DOHH2 (cell line): Measurements from ENCODE around the gene AKAP13.
A peak's percentile ranks its signal among the peaks of the same experiment; 100 is the strongest.

Source experiments
- H3F3A ChIP-seq: fragments of 200-600 bp; sonication (generic), shearing (Covaris generic); 2 replicates; pipeline ENCODE4 v1.6.0; 2016; ENCODE audit warnings: antibody characterized with exemption, mild to moderate bottlenecking; ENCODE audit not compliant: control insufficient read depth, insufficient read depth
- H3K27ac ChIP-seq: fragments of 200-600 bp; sonication (generic); 2 replicates; pipeline ENCODE4 v1.5.1; 2014; ENCODE audit warnings: low read depth, mild to moderate bottlenecking, low read length, moderate library complexity
- H3K27me3 ChIP-seq: fragments of 200-600 bp; sonication (generic); 2 replicates; pipeline ENCODE4 v1.6.1; 2014; ENCODE audit warnings: mild to moderate bottlenecking, low read length, mixed read lengths; ENCODE audit not compliant: control insufficient read depth
- H3K36me3 ChIP-seq: fragments of 200-600 bp; sonication (generic); 2 replicates; pipeline ENCODE4 v1.6.1; 2014; ENCODE audit warnings: mild to moderate bottlenecking, low read length, moderate library complexity, mixed read lengths; ENCODE audit not compliant: control insufficient read depth
- H3K4me1 ChIP-seq: fragments of 200-600 bp; sonication (generic); 2 replicates; pipeline ENCODE4 v1.6.1; 2014; ENCODE audit warnings: mild to moderate bottlenecking, low read length, mixed read lengths; ENCODE audit not compliant: control insufficient read depth
- H3K4me2 ChIP-seq: fragments of 200-600 bp; sonication (generic); 2 replicates; pipeline ENCODE4 v1.6.0; 2014; ENCODE audit warnings: mild to moderate bottlenecking, low read length, moderate library complexity
- H3K4me3 ChIP-seq: fragments of 200-600 bp; sonication (generic); 2 replicates; pipeline ENCODE4 v1.5.1; 2014; ENCODE audit warnings: mild to moderate bottlenecking, low read length, mixed read lengths
- H3K79me2 ChIP-seq: fragments of 200-600 bp; sonication (generic); 2 replicates; pipeline ENCODE4 v1.6.1; 2014; ENCODE audit warnings: mild to moderate bottlenecking, low read length, mixed read lengths; ENCODE audit not compliant: control insufficient read depth
- H3K9me2 ChIP-seq: fragments of 200-600 bp; sonication (generic); replicated peaks from 2 replicates; pipeline ENCODE4 v1.6.1; 2014; ENCODE audit warnings: mild to moderate bottlenecking, low read length, mixed read lengths; ENCODE audit not compliant: control insufficient read depth
- H3K9me3 ChIP-seq: fragments of 200-600 bp; sonication (generic); 2 replicates; pipeline ENCODE4 v1.6.1; 2014; ENCODE audit warnings: antibody characterized with exemption, low read length, mixed read lengths; ENCODE audit not compliant: control insufficient read depth, insufficient read depth
- H4K20me1 ChIP-seq: fragments of 200-600 bp; sonication (generic); 2 replicates; pipeline ENCODE4 v1.6.0; 2014; ENCODE audit warnings: low read depth, mild to moderate bottlenecking, antibody characterized with exemption, low read length, moderate library complexity; ENCODE audit not compliant: control insufficient read depth, insufficient read depth
- EZH2phosphoT487 ChIP-seq: fragments of 200-600 bp; sonication (generic); IDR thresholded peaks from 2 replicates; pipeline ENCODE4 v1.6.1; 2017; ENCODE audit warnings: borderline replicate concordance, mild to moderate bottlenecking, antibody characterized with exemption, low read length, moderate library complexity, mixed read lengths
- TF ChIP-seq, protein P1 (sequence below): fragments of 200-600 bp; sonication (generic); IDR thresholded peaks from one replicate; pipeline ENCODE4 v1.5.1; 2014; ENCODE audit warnings: antibody characterized with exemption, mild to moderate bottlenecking, low read depth, low read length; ENCODE audit not compliant: poor library complexity, severe bottlenecking

The AKAP13 gene

DNA sequence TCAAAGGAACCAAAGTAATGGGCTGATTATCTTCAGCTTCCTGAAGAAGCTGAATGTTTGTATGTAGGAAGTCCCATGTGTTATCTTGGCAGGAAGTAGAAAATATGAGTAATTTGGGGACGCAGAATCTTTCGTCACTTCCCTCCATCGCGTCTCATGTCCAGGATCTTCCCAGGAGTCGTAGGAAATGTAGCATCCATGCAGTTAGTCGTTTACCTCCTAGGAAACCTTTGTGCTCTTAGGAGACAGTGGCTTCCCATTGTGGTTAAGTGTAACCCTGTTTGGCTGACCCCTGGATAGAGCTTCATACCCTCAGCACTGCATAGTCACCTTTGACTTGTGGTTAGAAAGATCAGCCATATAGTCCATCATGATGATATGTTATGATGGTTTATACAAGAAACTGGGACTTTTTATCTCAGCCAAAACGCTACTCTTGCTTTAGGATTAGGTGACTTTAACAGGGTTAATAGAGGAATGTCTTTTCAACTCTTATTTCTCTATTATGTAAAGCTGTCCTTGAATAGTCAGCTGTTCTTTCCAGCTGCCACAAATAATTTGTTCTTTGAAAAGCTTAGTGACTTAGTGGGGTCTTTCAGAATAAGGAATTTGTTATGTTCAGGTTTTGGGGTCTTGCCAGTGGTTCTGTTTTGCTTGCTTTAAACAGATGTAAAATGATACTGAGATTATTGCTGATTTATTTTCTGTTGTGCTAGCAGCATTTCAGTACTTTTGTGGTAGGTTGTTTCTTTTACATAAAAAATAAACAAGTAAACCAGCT is 322.1 kb downstream of the AKAP13 start:
- Histone ChIP-seq H3K9me3 (no peaks in the 10 kb centered on the region), H3K27me3 (no peaks in the 10 kb centered on the region), H3K4me3 (peak overlapping the region; percentile 69), H3K4me1 (peaks cover 95% of the 10 kb centered on the region), H3K36me3 (peaks cover 57% of the 10 kb centered on the region), H3K79me2 (peaks cover 82% of the 10 kb centered on the region), H3F3A (peaks cover 54% of the 10 kb centered on the region), H3K4me2 (peak overlapping the region; percentile 75), H3K9me2 (no peaks in the 10 kb centered on the region), H4K20me1 (no peaks in the 10 kb centered on the region), H3K27ac (peak overlapping the region; percentile 97)
- TF ChIP-seq, protein P1, sequence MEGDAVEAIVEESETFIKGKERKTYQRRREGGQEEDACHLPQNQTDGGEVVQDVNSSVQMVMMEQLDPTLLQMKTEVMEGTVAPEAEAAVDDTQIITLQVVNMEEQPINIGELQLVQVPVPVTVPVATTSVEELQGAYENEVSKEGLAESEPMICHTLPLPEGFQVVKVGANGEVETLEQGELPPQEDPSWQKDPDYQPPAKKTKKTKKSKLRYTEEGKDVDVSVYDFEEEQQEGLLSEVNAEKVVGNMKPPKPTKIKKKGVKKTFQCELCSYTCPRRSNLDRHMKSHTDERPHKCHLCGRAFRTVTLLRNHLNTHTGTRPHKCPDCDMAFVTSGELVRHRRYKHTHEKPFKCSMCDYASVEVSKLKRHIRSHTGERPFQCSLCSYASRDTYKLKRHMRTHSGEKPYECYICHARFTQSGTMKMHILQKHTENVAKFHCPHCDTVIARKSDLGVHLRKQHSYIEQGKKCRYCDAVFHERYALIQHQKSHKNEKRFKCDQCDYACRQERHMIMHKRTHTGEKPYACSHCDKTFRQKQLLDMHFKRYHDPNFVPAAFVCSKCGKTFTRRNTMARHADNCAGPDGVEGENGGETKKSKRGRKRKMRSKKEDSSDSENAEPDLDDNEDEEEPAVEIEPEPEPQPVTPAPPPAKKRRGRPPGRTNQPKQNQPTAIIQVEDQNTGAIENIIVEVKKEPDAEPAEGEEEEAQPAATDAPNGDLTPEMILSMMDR, result no peak
- no peak for TF ChIP-seq EZH2phosphoT487

DNA sequence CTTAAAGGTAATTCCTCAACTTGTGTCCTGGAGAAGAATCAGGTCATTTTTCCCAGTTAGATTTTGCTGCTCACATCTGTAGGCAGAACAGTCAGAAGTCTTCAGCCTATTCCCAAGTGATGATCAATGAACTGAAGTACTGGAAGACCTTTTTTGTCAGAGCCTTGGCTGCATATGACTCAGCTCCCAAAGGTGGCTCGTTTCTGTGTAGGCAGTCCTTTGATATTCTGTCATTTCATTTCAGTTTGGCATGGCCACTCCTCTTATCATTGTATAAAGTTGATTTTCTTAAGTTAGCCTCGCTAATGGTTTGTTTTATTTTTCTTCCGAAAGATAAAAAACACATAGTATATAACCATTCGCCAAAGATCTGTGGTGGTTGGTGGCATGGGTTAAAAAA is 323.7 kb downstream of the AKAP13 start:
- peaks cover 83% of the 10 kb centered on the region for H3K79me2 ChIP-seq
- no peaks in the 10 kb centered on the region for H4K20me1 ChIP-seq
- H3K27me3 ChIP-seq, result no peaks in the 10 kb centered on the region
- H3K27ac ChIP-seq, result peak overlapping the region; percentile 60
- peaks cover 68% of the 10 kb centered on the region for H3K36me3 ChIP-seq
- H3K9me3 ChIP-seq, result no peaks in the 10 kb centered on the region
- H3K9me2 ChIP-seq, result no peaks in the 10 kb centered on the region
- peaks cover 59% of the 10 kb centered on the region for H3F3A ChIP-seq
- peaks cover 96% of the 10 kb centered on the region for H3K4me1 ChIP-seq
- TF ChIP-seq, protein P1, result no peak
- TF ChIP-seq EZH2phosphoT487, result no peak
- H3K4me3 ChIP-seq, result peak overlapping the region; percentile 23
- peak overlapping the region; percentile 60 for H3K4me2 ChIP-seq

GRCh38 chr15:85704720-85705429 is 324.5 kb downstream of the AKAP13 start:
- peaks cover 65% of the 10 kb centered on the region for H3K36me3 ChIP-seq
- H3K4me2 ChIP-seq, result peak overlapping the region; percentile 60
- H3F3A ChIP-seq, result peaks cover 53% of the 10 kb centered on the region
- no peaks in the 10 kb centered on the region for H3K27me3 ChIP-seq
- no peaks in the 10 kb centered on the region for H3K9me3 ChIP-seq
- peak overlapping the region; percentile 60 for H3K27ac ChIP-seq
- H3K9me2 ChIP-seq, result no peaks in the 10 kb centered on the region
- TF ChIP-seq EZH2phosphoT487, result no peak
- TF ChIP-seq, protein P1, result no peak
- peaks cover 76% of the 10 kb centered on the region for H3K79me2 ChIP-seq
- H4K20me1 ChIP-seq, result no peaks in the 10 kb centered on the region
- H3K4me1 ChIP-seq, result peaks cover 88% of the 10 kb centered on the region
- peak overlapping the region; percentile 23 for H3K4me3 ChIP-seq
